Ovary (tissue), 9 donors: ENCODE results near the gene C9orf40. TPM values are rescaled to one million over a fixed set of nuclear protein-coding genes. Genes with fewer than 3 reads are reported as not detected.

Experiments
- DNase-seq, 5 donors: peaks; one replicate each; pipeline ENCODE4 v3.0.0-alpha.2; 2019 to 2020
- H3K27ac ChIP-seq, 2 donors: fragments of 200-600 bp; one replicate each; pipeline versions ENCODE4 v1.5.1 to v1.8.0; 2019 to 2022
- H3K27me3 ChIP-seq: fragments of 200-600 bp; one replicate; pipeline ENCODE4 v1.8.0; 2022
- H3K36me3 ChIP-seq: fragments of 200-600 bp; sonication (generic); one replicate; pipeline ENCODE4 v1.5.1; 2019
- H3K4me1 ChIP-seq: one replicate; pipeline ENCODE4 v1.8.1; 2013; ENCODE audit warnings: mild to moderate bottlenecking, moderate library complexity; ENCODE audit not compliant: insufficient read depth
- H3K4me3 ChIP-seq: fragments of 200-600 bp; sonication (generic); one replicate; pipeline ENCODE4 v1.5.1; 2017
- H3K9me3 ChIP-seq, 2 donors: fragments of 200-600 bp in 1 of 2; sonication (generic) in 1 of 2; one replicate each; pipeline versions ENCODE4 v1.5.1 to v1.8.1; 2013 to 2019; ENCODE audit warnings: mild to moderate bottlenecking in 1 of 2, moderate library complexity in 1 of 2
- EP300 ChIP-seq: sonication (generic); formaldehyde crosslinking; IDR thresholded peaks from one replicate; pipeline ENCODE4 v1.6.1; 2017; ENCODE audit warnings: antibody characterized with exemption
- POLR2A ChIP-seq: fragments of 450-650 bp; IDR thresholded peaks from one replicate; pipeline ENCODE4 v1.6.1; 2017; ENCODE audit warnings: antibody characterized with exemption, mild to moderate bottlenecking, moderate library complexity
- WGBS, 3 donors: extraction: QIAGEN DNeasy Blood & Tissue Kit in 1 of 3; methylation state at CpG; one replicate each; pipeline versions ENCODE4 v1.1.5 to v1.1.7; 2013 to 2017; 5-methylcytosine and 5-hydroxymethylcytosine counted together
- intact Hi-C, 4 donors: fragments of 100-400 bp; cut with DNase I; formaldehyde crosslinking; loops; one replicate each; pipeline versions ENCODE4 v1.11.0 to v1.15.1; 2022 to 2023
- polyA plus RNA-seq, 2 donors: library from polyadenylated mRNA; stranded (reverse); fragments of 200-250 nt in 1 of 2; fragments of 350-450 nt in 1 of 2; fragmentation: Illumina TruSeq in 1 of 2; extraction: RNeasy Lipid Tissue Mini Kit (QIAGEN cat#74804) in 1 of 2; gene quantifications; one replicate each; pipeline ENCODE4 v1.2.3, GENCODE V29; 2013 to 2014
- total RNA-seq, 7 donors: library from RNA; depleted of rRNA in 2 of 7; stranded (reverse); fragments of >200 nt in 2 of 7; fragmentation: NEBNext Ultra II Directional in 3 of 7; extraction: Animal tissue kit (Norgen Biotek cat#: 25700) in 3 of 7; gene quantifications; one replicate each; pipeline versions ENCODE4 v1.1.0 to v1.2.4, GENCODE V29; 2016 to 2023
- TF ChIP-seq, protein P1 (sequence below), 3 donors: fragments of 450-650 bp in 2 of 3; fragments of 200-600 bp in 1 of 3; IDR thresholded peaks; one replicate each; pipeline versions ENCODE4 v1.5.1 to v1.8.0; 2016 to 2022; ENCODE audit warnings: antibody characterized with exemption in 3 of 3, mild to moderate bottlenecking in 1 of 3
- donor health status: DM: no; HTN: no; CAD: no; lungs with moderate emphysema.
- donor health status: DM: no; HTN: no; CAD: no.
- donor health status: Bipolar disorder and iron deficiency.
- donor health status: DM: yes; HTN: yes; CAD: no.
- donor health status: DM: no; HTN: no; CAD: no.
- donor health status: DM: yes; HTN: yes; CAD: no.

C9orf40 gene
- total and polyA plus RNA-seq, 9 donors, result 2.1 to 5.0 (median 3.9) TPM

DNA sequence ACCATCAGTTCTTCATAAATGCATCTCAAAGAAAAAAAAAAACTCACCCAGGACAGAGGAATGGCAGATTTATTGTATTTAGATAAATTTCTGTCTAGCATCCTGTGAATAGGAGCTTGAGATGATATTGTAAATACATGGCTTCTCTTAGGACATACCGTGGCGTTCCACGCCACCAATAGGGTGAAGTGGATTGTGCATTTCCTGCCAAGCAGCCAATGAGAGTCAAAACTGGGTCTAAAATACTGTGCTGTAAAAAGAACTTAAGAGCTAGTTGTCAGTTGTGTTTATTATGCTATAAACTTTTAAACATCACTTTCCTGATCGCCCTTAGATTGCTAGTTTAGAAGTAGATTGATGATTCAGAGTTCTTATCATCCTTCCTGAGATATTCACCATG lies 44.0 kb downstream of the C9orf40 start:
- TF ChIP-seq, protein P1, sequence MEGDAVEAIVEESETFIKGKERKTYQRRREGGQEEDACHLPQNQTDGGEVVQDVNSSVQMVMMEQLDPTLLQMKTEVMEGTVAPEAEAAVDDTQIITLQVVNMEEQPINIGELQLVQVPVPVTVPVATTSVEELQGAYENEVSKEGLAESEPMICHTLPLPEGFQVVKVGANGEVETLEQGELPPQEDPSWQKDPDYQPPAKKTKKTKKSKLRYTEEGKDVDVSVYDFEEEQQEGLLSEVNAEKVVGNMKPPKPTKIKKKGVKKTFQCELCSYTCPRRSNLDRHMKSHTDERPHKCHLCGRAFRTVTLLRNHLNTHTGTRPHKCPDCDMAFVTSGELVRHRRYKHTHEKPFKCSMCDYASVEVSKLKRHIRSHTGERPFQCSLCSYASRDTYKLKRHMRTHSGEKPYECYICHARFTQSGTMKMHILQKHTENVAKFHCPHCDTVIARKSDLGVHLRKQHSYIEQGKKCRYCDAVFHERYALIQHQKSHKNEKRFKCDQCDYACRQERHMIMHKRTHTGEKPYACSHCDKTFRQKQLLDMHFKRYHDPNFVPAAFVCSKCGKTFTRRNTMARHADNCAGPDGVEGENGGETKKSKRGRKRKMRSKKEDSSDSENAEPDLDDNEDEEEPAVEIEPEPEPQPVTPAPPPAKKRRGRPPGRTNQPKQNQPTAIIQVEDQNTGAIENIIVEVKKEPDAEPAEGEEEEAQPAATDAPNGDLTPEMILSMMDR (IDR thresholded peaks at IDR 0.05), result no peak
- no peak for TF ChIP-seq EP300
- no peak for TF ChIP-seq POLR2A
- 67 to 79% (median 78%) methylated on average over 4 of the region's 4 CpGs for WGBS, 3 donors
- intact Hi-C loops, result no loop called here

DNA sequence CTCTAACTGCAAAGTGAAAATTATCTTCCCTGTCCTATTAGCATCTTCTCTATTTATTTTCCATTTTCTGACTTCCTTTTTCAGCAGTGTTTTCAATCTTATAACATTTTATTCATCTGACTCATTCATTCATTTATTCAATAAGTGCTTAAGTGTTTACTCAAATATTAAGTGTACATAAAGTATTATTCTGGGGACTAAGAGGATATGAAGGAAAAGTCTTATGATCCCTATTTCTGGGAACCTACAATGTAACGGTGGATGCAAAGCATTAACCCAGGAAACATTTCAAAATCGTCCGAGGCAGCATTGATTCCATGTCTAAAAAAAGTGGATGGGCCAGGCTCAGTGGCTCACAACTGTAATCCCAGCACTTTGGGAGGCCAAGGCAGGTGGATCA lies 45.6 kb downstream of the C9orf40 start:
- Histone ChIP-seq H3K27ac (no peak overlapping the region), H3K9me3 (no peaks in the 10 kb centered on the region), H3K4me3 (no peak overlapping the region), H3K27me3 (no peaks in the 10 kb centered on the region), H3K36me3 (no peaks in the 10 kb centered on the region), H3K4me1 (no peaks in the 10 kb centered on the region)
- TF ChIP-seq POLR2A, result no peak
- TF ChIP-seq EP300, result no peak
- TF ChIP-seq, protein P1 (IDR thresholded peaks at IDR 0.05), result no peak
- no peak for DNase-seq
- WGBS, 3 donors, result 80 to 88% (median 85%) methylated on average over 3 of the region's 3 CpGs
- intact Hi-C loops, result no loop called here

More for the DNA sequence above, 44.0 kb downstream of the C9orf40 start:
- Histone ChIP-seq H3K4me1 (no peaks in the 10 kb centered on the region), H3K4me3 (no peak overlapping the region), H3K36me3 (no peaks in the 10 kb centered on the region), H3K27me3 (no peaks in the 10 kb centered on the region), H3K9me3 (no peaks in the 10 kb centered on the region), H3K27ac (no peak overlapping the region)
- DNase-seq, result no peak

DNA sequence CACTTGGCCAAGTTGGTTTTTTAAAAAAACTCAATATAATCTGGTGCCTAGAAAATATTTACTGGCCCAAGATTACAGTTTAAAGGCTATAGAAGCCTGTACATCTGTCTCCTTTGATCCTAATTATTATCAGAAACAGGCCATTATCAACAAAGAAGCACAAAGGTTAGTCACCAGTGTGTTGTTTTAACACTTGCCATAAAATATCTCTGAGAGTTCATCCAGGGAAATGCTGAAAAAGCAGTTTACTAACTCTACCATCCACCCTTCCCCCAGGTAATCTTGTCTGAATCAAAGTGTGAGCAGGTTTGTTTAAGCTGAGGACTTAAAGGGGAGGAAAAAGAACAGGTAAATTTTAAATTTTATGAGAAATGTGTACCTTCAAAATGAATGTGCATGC lies 51.7 kb downstream of the C9orf40 start:
- Histone ChIP-seq H3K4me1 (no peaks in the 10 kb centered on the region), H3K27me3 (no peaks in the 10 kb centered on the region), H3K4me3 (no peak overlapping the region), H3K27ac (no peak overlapping the region), H3K36me3 (no peaks in the 10 kb centered on the region), H3K9me3 (no peaks in the 10 kb centered on the region)
- intact Hi-C loops, result no loop called here
- TF ChIP-seq EP300 (no peak), POLR2A (no peak)
- TF ChIP-seq, protein P1 (IDR thresholded peaks at IDR 0.05), result no peak
- DNase-seq, result no peak

Other genes starting within 250 kb of the C9orf40 start
- under 1 TPM; 0.11 to 0.69 (median 0.32) TPM for gene TRPM6, start 65.0 kb downstream of the C9orf40 start, total RNA-seq
- under 1 TPM; 0.06 to 0.18 TPM for gene TRPM6, start 65.0 kb downstream of the C9orf40 start, polyA plus RNA-seq
- gene CARNMT1, start 75.4 kb upstream of the C9orf40 start, total RNA-seq, result 10 to 100 TPM; 10.5 to 21.9 (median 17.1) TPM
- gene CARNMT1, start 75.4 kb upstream of the C9orf40 start, polyA plus RNA-seq, result 1 to 10 TPM; 3.7 to 9.5 TPM
- gene NMRK1, start 135.2 kb upstream of the C9orf40 start, total RNA-seq, result 10 to 100 TPM; 14.6 to 40.0 (median 22.5) TPM
- 10 to 100 TPM; 31.9 to 33.4 TPM for gene NMRK1, start 135.2 kb upstream of the C9orf40 start, polyA plus RNA-seq
- 10 to 100 TPM; 15.1 to 46.9 (median 20.0) TPM for gene OSTF1, start 135.6 kb upstream of the C9orf40 start, total RNA-seq
- 10 to 100 TPM; 16.3 to 43.2 TPM for gene OSTF1, start 135.6 kb upstream of the C9orf40 start, polyA plus RNA-seq